D721Med (cell line): ENCODE measurements around the gene RRAS.

Experiments
- DNase-seq: peaks from one replicate; pipeline ENCODE4 v3.0.0; 2011; ENCODE audit warnings: low spot score; ENCODE audit not compliant: insufficient read length
- FAIRE-seq: peaks from 2 replicates; lab custom pipeline; 2011; peaks lifted over from hg19 to GRCh38; lab: Jason Lieb, UNC
- CTCF ChIP-seq: IDR thresholded peaks from 2 replicates; pipeline ENCODE4 v1.5.1; 2012; ENCODE audit warnings: mild to moderate bottlenecking, control low read depth; ENCODE audit not compliant: insufficient read depth; ENCODE audit errors: missing control alignments

RRAS gene

GRCh38 chr19:49676136-49676783 is 36.3 kb upstream of the RRAS start:
- FAIRE-seq (peak; percentile 86), DNase-seq (no peak)
- no peak for TF ChIP-seq CTCF

- DNase-seq (peak; percentile 94), FAIRE-seq (no peak)
- peak; percentile 81 for TF ChIP-seq CTCF
Observed at GRCh38 chr19:49672131-49672919, 32.4 kb upstream of the RRAS start.

GRCh38 chr19:49669516-49669915 is 29.6 kb upstream of the RRAS start:
- TF ChIP-seq CTCF: no peak
- no peak for FAIRE-seq
- no peak for DNase-seq

- DNase-seq: no peak
- TF ChIP-seq CTCF: no peak
- FAIRE-seq: no peak
Observed at GRCh38 chr19:49667473-49667872, 27.5 kb upstream of the RRAS start.

GRCh38 chr19:49666120-49666444 is 26.1 kb upstream of the RRAS start:
- DNase-seq (no peak), FAIRE-seq (no peak)
- TF ChIP-seq CTCF: no peak

GRCh38 chr19:49665351-49666119 is 25.6 kb upstream of the RRAS start, which contains the start of the genes BCL2L12 and IRF3:
Gene BCL2L12 (plus strand): TSS chr19:49665933. CDS start chr19:49666693, 760 bp downstream.
Gene IRF3 (minus strand): TSS chr19:49665857. CDS start chr19:49664838, 1,019 bp downstream.
- no peak for TF ChIP-seq CTCF
- FAIRE-seq (no peak), DNase-seq (peak; percentile 96)
